MM.1S (cell line): Measurements from ENCODE around the gene PRDX2.
"Not testable (repeated sequence)": the region's sequence is repeated elsewhere in the genome, so short reads cannot be mapped to it uniquely, and the experiment has no call there.

Experiments used
- CTCF ChIP-seq: fragments of 300-600 bp; sonication (generic); IDR thresholded peaks from 2 replicates; pipeline ENCODE4 v1.5.1; 2016; ENCODE audit warnings: antibody characterized with exemption, low read length, mixed read lengths
- EZH2 ChIP-seq: fragments of 300-600 bp; sonication (generic); optimal IDR thresholded peaks from 2 replicates; pipeline ENCODE3; 2017; ENCODE audit warnings: low read depth, mild to moderate bottlenecking, antibody characterized with exemption, low read length, mixed read lengths
- EZH2phosphoT487 ChIP-seq: fragments of 300-600 bp; sonication (generic); IDR thresholded peaks from 2 replicates; pipeline ENCODE4 v1.6.1; 2018; ENCODE audit warnings: antibody characterized with exemption, low read length

DNA sequence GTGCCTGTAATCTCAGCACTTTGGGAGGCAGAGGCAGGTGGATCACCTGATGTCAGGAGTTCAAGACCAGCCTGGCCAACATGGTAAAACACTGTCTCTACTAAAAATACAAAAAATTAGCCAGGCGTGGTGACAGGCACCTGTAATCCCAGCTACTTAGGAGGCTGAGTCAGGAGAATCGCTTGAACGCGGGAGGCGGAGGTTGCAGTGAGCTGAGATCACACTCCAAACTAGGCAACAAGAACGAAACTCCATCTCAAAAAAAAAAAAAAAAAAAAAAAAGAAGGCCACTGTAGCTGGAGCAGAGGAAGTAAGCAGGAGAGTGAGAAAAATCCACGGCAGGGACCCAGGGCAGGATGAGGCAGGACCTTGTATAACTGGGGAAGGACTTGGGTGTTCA, 45.0 kb upstream of the PRDX2 start:
- not testable (repeated sequence) for TF ChIP-seq CTCF, EZH2, EZH2phosphoT487
